SK-N-MC (cell line): ENCODE data around the gene CHRNG.

Source experiments
- DNase-seq: peaks from one replicate; pipeline ENCODE4 v3.0.0-alpha.2; 2011; ENCODE audit warnings: low read depth, low spot score
- H3K27ac ChIP-seq: fragments of 200-600 bp; sonication (generic); 2 replicates; pipeline ENCODE4 v1.5.1; 2016; ENCODE audit warnings: mixed run types
- H3K36me3 ChIP-seq: fragments of 200-600 bp; sonication (generic); 2 replicates; pipeline ENCODE4 v1.6.1; 2017; ENCODE audit warnings: antibody characterized with exemption, low read length, mixed read lengths; ENCODE audit not compliant: insufficient read depth
- H3K4me3 ChIP-seq: fragments of 200-600 bp; sonication (generic); 2 replicates; pipeline ENCODE4 v1.5.1; 2016
- H3K9ac ChIP-seq: fragments of 200-600 bp; sonication (generic); 2 replicates; pipeline ENCODE4 v1.8.0; 2017; ENCODE audit warnings: mixed run types, mixed read lengths; ENCODE audit not compliant: insufficient read length
- H3K9me3 ChIP-seq: fragments of 200-600 bp; sonication (generic); 2 replicates; pipeline ENCODE4 v1.6.1; 2017; ENCODE audit warnings: low read depth, mild to moderate bottlenecking, antibody characterized with exemption, low read length, moderate library complexity, mixed read lengths
- EZH2 ChIP-seq: fragments of 200-600 bp; sonication (generic); IDR thresholded peaks from one replicate; pipeline ENCODE4 v1.6.1; 2017; ENCODE audit warnings: antibody characterized with exemption
- FOXP2 ChIP-seq: optimal IDR thresholded peaks from 2 replicates; pipeline ENCODE3; 2011; ENCODE audit warnings: mild to moderate bottlenecking, moderate library complexity; ENCODE audit not compliant: insufficient read depth; ENCODE audit errors: extremely low read length, control extremely low read depth
- POLR2AphosphoS5 ChIP-seq: IDR thresholded peaks from 2 replicates; pipeline ENCODE4 v1.6.1; 2012; ENCODE audit warnings: mild to moderate bottlenecking, low read depth, low read length, borderline replicate concordance

Gene CHRNG

GRCh38 chr2:232573042-232573441, 33.5 kb downstream of the CHRNG start:
- DNase-seq: no peak
- Histone ChIP-seq H3K9me3 (no peaks in the 10 kb centered on the region), H3K4me3 (no peak overlapping the region), H3K9ac (no peak overlapping the region), H3K27ac (no peak overlapping the region), H3K36me3 (peaks cover 31% of the 10 kb centered on the region)
- TF ChIP-seq FOXP2 (no peak), EZH2 (no peak), POLR2AphosphoS5 (no peak)

GRCh38 chr2:232573771-232574435, 34.4 kb downstream of the CHRNG start:
- no peak overlapping the region for H3K4me3 ChIP-seq
- no peaks in the 10 kb centered on the region for H3K9me3 ChIP-seq
- no peak overlapping the region for H3K27ac ChIP-seq
- peaks cover 22% of the 10 kb centered on the region for H3K36me3 ChIP-seq
- no peak overlapping the region for H3K9ac ChIP-seq
- TF ChIP-seq FOXP2 (no peak), POLR2AphosphoS5 (no peak), EZH2 (no peak)
- no peak for DNase-seq

GRCh38 chr2:232574674-232575403, 35.3 kb downstream of the CHRNG start:
- no peak for TF ChIP-seq POLR2AphosphoS5
- no peak for TF ChIP-seq EZH2
- no peak for TF ChIP-seq FOXP2
- H3K27ac ChIP-seq: no peak overlapping the region
- DNase-seq: no peak
- H3K4me3 ChIP-seq: no peak overlapping the region
- H3K9ac ChIP-seq: no peak overlapping the region
- no peaks in the 10 kb centered on the region for H3K9me3 ChIP-seq
- H3K36me3 ChIP-seq: peaks cover 13% of the 10 kb centered on the region

GRCh38 chr2:232575404-232575746, 35.9 kb downstream of the CHRNG start:
- no peak overlapping the region for H3K4me3 ChIP-seq
- H3K9me3 ChIP-seq: no peaks in the 10 kb centered on the region
- H3K36me3 ChIP-seq: peaks cover 9% of the 10 kb centered on the region
- TF ChIP-seq EZH2 (no peak), FOXP2 (no peak), POLR2AphosphoS5 (no peak)
- H3K27ac ChIP-seq: no peak overlapping the region
- no peak overlapping the region for H3K9ac ChIP-seq
- DNase-seq: no peak

GRCh38 chr2:232576995-232577394, 37.5 kb downstream of the CHRNG start:
- TF ChIP-seq EZH2 (no peak), POLR2AphosphoS5 (no peak), FOXP2 (no peak)
- peaks cover 13% of the 10 kb centered on the region for H3K36me3 ChIP-seq
- H3K9me3 ChIP-seq: no peaks in the 10 kb centered on the region
- H3K27ac ChIP-seq: no peak overlapping the region
- no peak overlapping the region for H3K4me3 ChIP-seq
- DNase-seq: no peak
- H3K9ac ChIP-seq: no peak overlapping the region

GRCh38 chr2:232577841-232578240, 38.3 kb downstream of the CHRNG start:
- TF ChIP-seq EZH2: no peak
- no peak for TF ChIP-seq POLR2AphosphoS5
- TF ChIP-seq FOXP2: no peak
- DNase-seq: no peak
- H3K9ac ChIP-seq: no peak overlapping the region
- H3K4me3 ChIP-seq: no peak overlapping the region
- peaks cover 11% of the 10 kb centered on the region for H3K36me3 ChIP-seq
- no peak overlapping the region for H3K27ac ChIP-seq
- H3K9me3 ChIP-seq: no peaks in the 10 kb centered on the region

GRCh38 chr2:232578626-232579025, 39.1 kb downstream of the CHRNG start:
- Histone ChIP-seq H3K9me3 (no peaks in the 10 kb centered on the region), H3K9ac (no peak overlapping the region), H3K36me3 (peaks cover 10% of the 10 kb centered on the region), H3K4me3 (no peak overlapping the region), H3K27ac (no peak overlapping the region)
- TF ChIP-seq EZH2 (no peak), POLR2AphosphoS5 (no peak), FOXP2 (no peak)
- no peak for DNase-seq

- Histone ChIP-seq H3K9ac (no peak overlapping the region), H3K9me3 (no peaks in the 10 kb centered on the region), H3K4me3 (no peak overlapping the region), H3K36me3 (peaks cover 4% of the 10 kb centered on the region), H3K27ac (no peak overlapping the region)
- TF ChIP-seq POLR2AphosphoS5 (no peak), EZH2 (no peak), FOXP2 (no peak)
- DNase-seq: no peak
Measured at GRCh38 chr2:232580648-232580981, 41.1 kb downstream of the CHRNG start.

- no peak for TF ChIP-seq FOXP2
- no peak for TF ChIP-seq POLR2AphosphoS5
- TF ChIP-seq EZH2: no peak
- H3K27ac ChIP-seq: no peak overlapping the region
- peaks cover 4% of the 10 kb centered on the region for H3K36me3 ChIP-seq
Measured at GRCh38 chr2:232581725-232582124, 42.2 kb downstream of the CHRNG start.

More at GRCh38 chr2:232581725-232582124, 42.2 kb downstream of the CHRNG start:
- H3K9ac ChIP-seq: no peak overlapping the region
- DNase-seq: no peak
- H3K4me3 ChIP-seq: no peak overlapping the region
- no peaks in the 10 kb centered on the region for H3K9me3 ChIP-seq
